NCI-H1694 (cell line): ENCODE data around the gene RBL2.
"Not testable (repeated sequence)": the region's sequence is repeated elsewhere in the genome, so short reads cannot be mapped to it uniquely, and the experiment has no call there.

Experiments used
- DNase-seq: peaks from one replicate; lab custom pipeline; 2025; lab: John Stamatoyannopoulos, UW

The RBL2 gene

DNA sequence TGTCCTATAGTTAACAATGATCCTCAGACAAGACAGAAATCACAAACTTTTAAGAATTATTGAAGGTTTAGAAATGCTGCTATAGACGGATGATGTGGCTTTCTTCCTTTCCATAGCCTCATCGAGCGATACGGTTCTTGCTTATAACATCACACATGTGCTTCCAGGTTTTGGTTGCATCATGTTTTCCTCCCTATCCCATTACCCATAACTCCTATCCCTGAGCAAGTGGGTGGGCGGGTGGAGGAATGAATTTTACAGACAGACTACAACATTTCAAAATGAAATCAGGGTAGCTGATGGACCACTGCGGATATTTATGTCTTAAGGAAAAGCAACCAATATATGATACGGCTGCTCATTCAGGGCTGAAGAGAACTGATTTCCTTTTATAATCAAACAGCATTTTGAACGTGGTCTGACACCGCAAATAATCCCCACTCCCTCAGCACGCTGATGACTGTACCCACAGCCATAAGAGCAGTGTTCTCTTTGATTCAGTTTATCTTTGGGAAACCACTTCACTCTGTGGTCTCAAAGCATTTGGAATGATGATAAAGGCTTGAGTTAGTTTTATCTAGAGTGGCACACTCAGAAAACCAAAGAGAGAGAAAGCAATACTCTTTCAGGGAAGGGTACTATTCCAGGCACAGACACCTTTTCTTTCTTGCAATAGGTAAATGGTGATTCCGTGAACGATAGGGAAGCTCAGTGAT is 73.4 kb downstream of the RBL2 start:
- no peak for DNase-seq

DNA sequence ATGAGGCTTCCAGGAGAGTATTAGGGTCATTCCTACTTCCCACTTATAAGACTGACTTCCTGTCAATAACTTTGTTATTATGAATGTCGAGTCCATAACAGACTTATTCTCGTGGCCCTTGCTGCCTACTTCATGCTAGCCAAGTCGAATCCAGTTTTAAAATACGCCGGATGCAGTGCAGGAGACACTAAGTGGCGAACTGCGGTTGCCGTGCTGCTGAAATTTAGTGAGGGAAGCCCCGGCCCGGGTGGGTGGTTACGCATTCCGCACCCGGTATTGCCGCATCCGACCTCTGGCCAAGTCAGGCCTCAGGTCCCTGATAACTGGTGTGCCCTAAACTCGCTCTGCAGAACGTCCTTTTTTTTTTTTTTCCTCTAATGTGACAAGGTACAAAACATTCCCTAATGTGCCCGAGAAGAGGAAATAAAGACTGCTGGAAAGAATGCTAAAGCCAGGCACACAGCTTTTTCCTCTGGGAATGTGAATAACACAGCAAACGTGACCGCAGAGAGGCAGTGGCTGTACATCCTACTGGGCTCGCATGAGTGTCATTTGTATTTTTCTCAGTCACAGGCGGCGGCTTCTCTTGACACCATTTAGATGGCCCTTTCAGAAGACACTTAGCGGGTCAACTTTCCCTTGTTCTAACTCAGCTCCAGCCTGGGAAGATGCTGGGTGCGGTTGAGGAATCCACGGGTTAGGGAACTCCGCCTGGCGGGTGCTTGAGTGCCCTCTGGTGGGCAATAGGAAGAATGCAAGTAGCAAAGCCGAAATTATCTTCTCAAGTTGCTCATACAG is 75.8 kb downstream of the RBL2 start:
- peak; percentile 46 for DNase-seq

DNA sequence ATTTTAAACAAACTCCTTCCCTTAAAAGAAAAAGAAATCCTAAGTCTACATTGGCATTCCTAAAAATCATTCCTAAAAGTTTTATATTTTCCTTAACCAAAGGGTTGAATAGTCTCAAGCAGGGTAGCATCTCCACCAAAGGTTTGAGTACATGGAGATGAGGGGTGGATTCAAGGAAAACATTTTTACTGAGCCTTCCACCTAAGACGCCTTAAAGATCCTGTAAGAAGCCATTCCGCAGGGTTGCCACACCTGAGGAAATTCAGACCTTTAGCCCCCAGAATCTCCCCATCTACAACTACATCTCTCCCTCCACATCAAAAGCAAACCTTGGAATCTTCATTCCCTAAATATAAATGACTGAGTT is 76.4 kb downstream of the RBL2 start:
- DNase-seq, result no peak

DNA sequence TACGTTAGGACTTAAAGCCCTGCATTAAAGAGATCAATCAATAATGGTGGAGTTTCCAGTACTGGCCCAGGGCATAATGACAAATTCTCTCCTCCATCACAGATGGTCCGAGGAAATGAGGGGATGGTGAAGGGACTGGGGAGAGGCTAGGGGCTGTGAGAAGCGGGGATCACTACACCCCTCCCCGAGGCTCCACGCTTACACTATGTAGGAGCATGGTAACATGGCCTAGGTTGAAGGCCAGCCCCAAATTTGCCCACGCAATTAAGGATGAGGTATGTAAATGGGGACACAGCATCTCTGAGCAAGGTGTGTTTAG is 76.8 kb downstream of the RBL2 start:
- DNase-seq, result no peak

GRCh38 chr16:53511403-53512280 is 77.4 kb downstream of the RBL2 start:
- no peak for DNase-seq

- not testable (repeated sequence) for DNase-seq
Observed at GRCh38 chr16:53512795-53513194, 78.5 kb downstream of the RBL2 start.

DNA sequence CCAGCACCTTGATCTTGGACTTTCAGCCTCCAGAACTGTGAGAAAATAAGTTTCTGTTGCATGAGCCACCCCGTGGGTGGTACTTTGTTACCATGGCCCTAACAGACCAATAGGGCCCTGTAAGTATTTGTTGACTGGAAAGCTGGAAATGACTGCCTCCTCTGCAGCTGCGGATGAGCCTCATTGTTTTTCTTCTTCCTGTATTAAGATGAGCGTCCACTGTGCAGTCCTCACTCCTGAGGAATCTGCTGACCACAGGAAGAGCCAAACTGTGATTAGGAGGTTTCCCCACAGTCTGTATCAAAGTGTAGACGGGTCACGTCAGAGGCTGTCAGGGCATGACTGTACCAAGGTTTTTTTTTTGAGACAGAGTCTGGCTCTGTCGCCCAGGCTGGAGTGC is 81.0 kb downstream of the RBL2 start:
- no peak for DNase-seq

- no peak for DNase-seq
Observed at GRCh38 chr16:53515811-53516210, 81.5 kb downstream of the RBL2 start.

DNA sequence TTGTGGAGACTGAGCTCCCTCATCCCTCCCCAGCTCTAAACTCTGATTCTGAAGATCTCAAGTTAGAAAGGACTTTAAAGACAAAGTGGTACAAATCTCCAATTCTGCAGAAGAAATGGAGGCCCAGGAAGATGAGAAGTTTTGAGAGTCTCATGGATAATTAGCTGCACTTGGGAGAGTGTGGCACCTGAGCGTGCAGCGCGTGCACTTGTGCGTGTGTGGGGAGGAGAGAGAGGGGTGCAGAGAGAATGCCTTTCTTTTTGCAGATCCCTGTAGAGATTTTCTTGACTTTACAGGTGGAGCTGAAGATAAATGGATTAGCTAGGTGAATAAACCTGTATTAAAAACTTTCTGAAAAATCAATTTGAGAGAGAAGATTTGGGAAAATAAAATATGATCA is 83.6 kb downstream of the RBL2 start:
- no peak for DNase-seq

DNA sequence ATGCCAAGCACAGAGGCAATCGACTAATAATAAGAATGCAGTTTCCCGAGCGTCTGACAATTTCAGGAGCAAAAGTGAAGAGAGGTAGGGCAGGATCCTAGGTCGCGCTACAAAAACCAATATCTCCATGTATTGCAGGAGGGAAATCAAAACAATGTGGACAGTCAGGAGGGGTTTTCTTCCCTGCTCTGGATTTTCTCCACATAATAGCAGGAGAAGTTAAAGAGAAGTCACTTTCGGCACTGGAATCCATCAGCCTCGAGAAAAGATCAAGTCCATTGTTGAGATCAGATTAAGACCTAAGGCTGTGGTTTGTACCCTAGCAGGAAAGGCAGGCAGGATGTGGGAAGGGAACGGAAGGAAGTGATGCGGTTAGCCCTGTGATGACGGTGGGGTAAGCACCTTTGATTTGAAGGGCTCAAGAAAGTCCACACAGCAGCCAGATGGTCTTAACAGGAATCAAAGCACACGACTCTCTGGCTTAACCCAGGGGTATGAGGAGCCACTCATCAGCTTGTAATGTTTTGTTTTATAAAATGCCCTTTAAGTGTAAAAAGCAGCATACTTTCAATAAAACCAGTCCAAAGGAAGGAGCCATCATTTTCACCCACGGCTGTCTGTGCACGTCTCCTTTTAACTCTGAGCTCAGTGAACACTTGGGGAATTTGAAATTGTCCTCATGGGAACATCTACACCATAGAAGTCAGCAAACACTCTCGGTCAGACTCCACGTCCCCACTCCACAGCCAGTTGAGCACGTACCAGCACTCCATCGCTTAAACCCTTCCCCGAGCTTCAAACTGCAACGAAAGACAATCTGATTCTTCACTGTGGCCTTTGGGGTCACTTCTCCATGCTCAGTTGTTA is 84.5 kb downstream of the RBL2 start:
- DNase-seq, result no peak

- DNase-seq, result no peak
Observed at GRCh38 chr16:53519417-53520091, 85.3 kb downstream of the RBL2 start.

GRCh38 chr16:53523126-53523804 is 89.0 kb downstream of the RBL2 start:
- DNase-seq, result no peak

DNA sequence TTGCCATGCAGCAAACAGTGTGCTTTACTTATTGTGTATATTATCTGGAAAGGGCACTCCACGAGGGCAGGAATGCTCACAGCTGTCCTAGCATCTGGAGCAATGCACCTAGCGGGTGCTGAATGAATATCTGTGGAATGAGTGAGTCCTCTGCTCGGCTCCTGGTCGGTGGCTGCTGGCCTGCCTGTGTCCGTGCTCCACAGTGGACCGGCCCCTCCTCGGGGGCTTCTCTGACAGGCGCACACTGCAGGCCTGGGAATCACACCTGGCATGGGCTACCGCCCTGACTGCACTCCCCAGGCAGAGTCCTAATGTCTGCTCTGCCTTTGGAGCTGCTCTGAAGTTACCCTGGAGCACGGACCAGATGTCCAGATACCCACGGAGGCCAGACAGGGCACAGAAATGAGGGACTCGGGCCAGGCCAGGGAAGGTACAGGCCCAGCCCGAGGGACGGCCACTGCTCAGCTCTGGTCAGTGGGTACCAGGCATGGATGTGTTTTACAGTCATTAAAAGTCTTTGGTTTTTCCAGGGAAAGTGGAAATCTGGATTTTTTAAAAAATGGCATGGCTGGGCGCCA is 89.8 kb downstream of the RBL2 start:
- no peak for DNase-seq

GRCh38 chr16:53528797-53529196 is 94.5 kb downstream of the RBL2 start:
- no peak for DNase-seq

DNA sequence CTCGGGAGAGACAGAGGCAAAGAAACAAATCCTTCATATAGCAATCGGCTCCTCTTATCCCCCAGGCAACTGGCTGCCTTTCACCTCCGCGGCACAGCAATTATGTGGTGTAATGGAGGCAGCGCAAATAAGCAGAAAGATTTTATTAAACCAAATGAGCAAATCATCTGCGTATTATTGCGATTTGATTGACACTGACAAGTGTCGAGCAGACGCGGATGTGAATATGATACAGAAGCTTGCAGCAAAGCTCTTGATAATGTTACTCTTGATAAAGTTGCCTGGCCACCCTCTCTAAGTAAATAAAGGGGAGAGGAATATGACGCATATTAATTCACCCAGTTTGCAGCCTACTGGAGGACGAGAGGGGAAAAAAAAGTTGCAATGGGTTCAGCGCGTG is 95.2 kb downstream of the RBL2 start:
- no peak for DNase-seq

- no peak for DNase-seq
Observed at GRCh38 chr16:53530046-53530445, 95.8 kb downstream of the RBL2 start.

DNA sequence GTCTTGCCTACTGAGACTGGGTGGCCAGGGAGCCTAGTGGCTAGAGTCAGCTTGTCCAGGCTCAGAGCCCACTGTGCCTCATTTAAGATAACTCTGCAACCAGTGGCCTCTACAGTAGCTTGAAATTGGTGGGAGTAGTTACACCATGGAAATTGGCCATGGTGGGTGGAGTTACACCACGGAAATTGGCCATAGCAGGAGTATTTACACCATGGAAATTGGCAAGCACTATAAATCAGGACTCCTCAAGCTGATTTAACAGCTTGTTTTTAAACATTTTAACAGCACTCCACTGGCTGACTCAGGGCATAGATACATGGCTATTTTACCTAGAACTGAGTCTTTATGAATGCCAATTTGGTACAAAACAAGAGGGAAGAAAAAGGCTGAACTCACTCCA is 96.5 kb downstream of the RBL2 start:
- DNase-seq, result no peak

DNA sequence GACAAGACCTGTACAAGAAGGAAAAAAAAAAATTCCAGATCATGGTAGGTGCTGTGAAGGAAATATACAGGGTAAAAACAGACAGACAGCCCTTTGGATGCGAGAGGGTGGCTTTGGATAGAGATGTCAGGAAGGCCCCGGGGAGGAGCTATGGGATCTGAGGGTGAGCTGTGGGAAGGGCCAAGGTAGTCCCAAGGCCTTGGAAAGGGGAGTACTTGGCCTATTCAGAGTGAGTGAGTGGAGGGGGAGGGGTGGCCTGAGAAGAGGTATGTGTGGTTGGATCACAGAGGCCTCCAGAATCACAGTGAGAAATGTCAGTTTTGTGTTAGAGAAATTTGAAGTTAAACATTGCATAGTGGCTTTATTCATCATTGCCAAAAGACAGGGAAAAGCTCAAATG is 99.9 kb downstream of the RBL2 start:
- no peak for DNase-seq

DNA sequence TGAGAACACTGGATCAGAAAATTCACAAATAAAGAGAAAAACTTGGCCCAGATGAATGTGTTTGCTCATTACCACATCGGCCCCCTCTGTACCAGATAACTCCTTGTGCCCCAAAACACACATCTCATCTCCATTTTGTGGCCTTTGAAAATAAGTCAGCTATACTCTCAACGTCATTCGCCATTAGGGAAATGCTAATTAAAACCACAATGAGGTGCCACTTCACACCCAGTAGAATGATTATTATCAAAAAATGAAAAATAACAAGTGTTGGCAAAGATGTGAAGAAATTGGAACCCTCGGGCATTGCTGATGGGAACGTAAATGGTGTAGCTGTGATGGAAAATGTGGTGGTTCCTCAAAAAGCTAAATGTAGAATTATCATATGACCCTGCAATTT is 103.4 kb downstream of the RBL2 start:
- no peak for DNase-seq

DNA sequence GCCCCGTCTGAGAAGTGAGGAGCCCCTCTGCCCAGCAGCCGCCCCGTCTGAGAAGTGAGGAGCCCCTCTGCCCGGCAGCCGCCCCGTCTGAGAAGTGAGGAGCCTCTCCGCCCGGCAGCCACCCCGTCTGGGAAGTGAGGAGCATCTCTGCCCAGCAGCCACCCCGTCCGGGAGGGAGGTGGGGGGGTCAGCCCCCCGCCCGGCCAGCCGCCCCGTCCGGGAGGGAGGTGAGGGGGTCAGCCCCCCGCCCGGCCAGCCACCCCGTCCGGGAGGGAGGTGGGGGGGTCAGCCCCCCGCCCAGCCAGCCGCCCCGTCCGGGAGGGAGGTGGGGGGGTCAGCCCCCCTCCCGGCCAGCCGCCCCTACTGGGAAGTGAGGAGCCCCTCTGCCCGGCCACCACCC is 105.1 kb downstream of the RBL2 start:
- DNase-seq, result not testable (repeated sequence)
